H1 (cell line): ENCODE results near the gene ASPHD2. TPM values are rescaled to one million over a fixed set of nuclear protein-coding genes. Genes with fewer than 3 reads are reported as not detected.

Source experiments
- CTCF ChIA-PET: fragments of 300-600 bp; sonication (Branson Sonifier 250); formaldehyde crosslinking; loops from one replicate; lab custom pipeline; 2021; ENCODE audit not compliant: partially characterized antibody; lab: Charles Lee
- POLR2A ChIA-PET: fragments of 300-600 bp; sonication (Branson Sonifier 250); formaldehyde crosslinking; loops from one replicate; lab custom pipeline; 2021; ENCODE audit warnings: inconsistent platforms; ENCODE audit not compliant: partially characterized antibody; lab: Charles Lee
- DNase-seq, 2 experiments: peaks; one replicate each; pipeline versions ENCODE4 v3.0.0 to v3.0.0-alpha.2; 2010 to 2022; ENCODE audit warnings: low spot score in 2 of 2, low read depth in 1 of 2, mixed read lengths in 1 of 2
- FAIRE-seq: peaks from 2 replicates; lab custom pipeline; 2011; peaks lifted over from hg19 to GRCh38; lab: Jason Lieb, UNC
- H2AFZ ChIP-seq: 2 replicates; pipeline ENCODE4 v1.8.1; 2012; ENCODE audit warnings: low read length, inconsistent platforms
- H2AK5ac ChIP-seq: 2 replicates; pipeline ENCODE4 v1.6.1; 2013; ENCODE audit warnings: low read depth, low read length
- H2BK120ac ChIP-seq: replicated peaks from 2 replicates; pipeline ENCODE3; 2013; ENCODE audit warnings: low read depth, low read length, inconsistent platforms
- H2BK12ac ChIP-seq: 2 replicates; pipeline ENCODE4 v1.6.1; 2013; ENCODE audit warnings: low read depth, low read length
- H2BK15ac ChIP-seq: 2 replicates; pipeline ENCODE4 v1.6.1; 2013; ENCODE audit warnings: low read length
- H2BK20ac ChIP-seq: 2 replicates; pipeline ENCODE4 v1.6.1; 2013; ENCODE audit warnings: low read length
- H2BK5ac ChIP-seq: 2 replicates; pipeline ENCODE4 v1.6.1; 2013; ENCODE audit warnings: low read depth, low read length
- H3K14ac ChIP-seq: 2 replicates; pipeline ENCODE4 v1.6.1; 2013; ENCODE audit warnings: inconsistent platforms; ENCODE audit not compliant: insufficient read length
- H3K18ac ChIP-seq: 2 replicates; pipeline ENCODE4 v1.6.1; 2013; ENCODE audit warnings: low read length; ENCODE audit errors: extremely low read depth
- H3K23ac ChIP-seq: 2 replicates; pipeline ENCODE4 v1.6.1; 2013; ENCODE audit warnings: inconsistent platforms; ENCODE audit not compliant: insufficient read length
- H3K23me2 ChIP-seq: 2 replicates; pipeline ENCODE4 v1.6.1; 2013; ENCODE audit warnings: low read depth, low read length
- H3K27ac ChIP-seq: 2 replicates; pipeline ENCODE4 v1.6.1; 2011; ENCODE audit warnings: low read depth, low read length, inconsistent platforms
- H3K27me3 ChIP-seq, 4 experiments: replicated peaks in 1 of 4; 1 replicate in 1 of 4; 2 replicates in 3 of 4; pipeline versions ENCODE4 v1.6.1 to v1.8.1; 2011 to 2013; ENCODE audit warnings: low read length in 3 of 4, mild to moderate bottlenecking in 3 of 4, inconsistent platforms in 2 of 4, mixed read lengths in 2 of 4, moderate library complexity in 1 of 4; ENCODE audit not compliant: control insufficient read depth in 3 of 4, insufficient read depth in 3 of 4; ENCODE audit errors: extremely low read depth in 1 of 4
- H3K36me3 ChIP-seq, 4 experiments: 2 replicates each; pipeline versions ENCODE4 v1.6.1 to v1.8.1; 2011 to 2013; ENCODE audit warnings: mild to moderate bottlenecking in 4 of 4, low read length in 3 of 4, moderate library complexity in 2 of 4, control low read depth in 1 of 4, inconsistent platforms in 1 of 4; ENCODE audit not compliant: insufficient read depth in 4 of 4, control insufficient read depth in 2 of 4
- H3K4ac ChIP-seq: replicated peaks from 2 replicates; pipeline ENCODE3; 2013; ENCODE audit warnings: low read length, low read depth, mixed read lengths, inconsistent platforms; ENCODE audit not compliant: insufficient read length
- H3K4me1 ChIP-seq, 4 experiments: replicated peaks in 1 of 4; 1 replicate in 1 of 4; 2 replicates in 3 of 4; pipeline versions ENCODE4 v1.6.1 to v1.8.1; 2011 to 2013; ENCODE audit warnings: low read length in 3 of 4, inconsistent platforms in 2 of 4, mixed read lengths in 1 of 4; ENCODE audit not compliant: insufficient read depth in 4 of 4, control insufficient read depth in 3 of 4
- H3K4me2 ChIP-seq, 2 experiments: 2 replicates each; pipeline versions ENCODE4 v1.6.1 to v1.8.1; 2011 to 2013; ENCODE audit warnings: low read depth in 2 of 2, low read length in 2 of 2, control low read depth in 1 of 2, inconsistent platforms in 1 of 2, mild to moderate bottlenecking in 1 of 2; ENCODE audit not compliant: insufficient read depth in 1 of 2
- H3K4me3 ChIP-seq, 4 experiments: fragments of 200-600, 300-600 bp in 1 of 4; sonication (generic), shearing (Covaris generic), sonication (Bioruptor Twin) in 1 of 4; 2 replicates each; pipeline versions ENCODE4 v1.5.1 to v1.8.1; 2011 to 2016; ENCODE audit warnings: low read length in 4 of 4, low read depth in 3 of 4, control low read depth in 2 of 4, inconsistent platforms in 2 of 4, mild to moderate bottlenecking in 2 of 4, mixed read lengths in 1 of 4, moderate library complexity in 1 of 4; ENCODE audit not compliant: insufficient read depth in 2 of 4; ENCODE audit errors: extremely low read depth in 1 of 4
- H3K56ac ChIP-seq: replicated peaks from 2 replicates; pipeline ENCODE3; 2013; ENCODE audit warnings: low read depth, mild to moderate bottlenecking, mixed read lengths, low read length, inconsistent platforms; ENCODE audit not compliant: insufficient read length
- H3K79me1 ChIP-seq: 2 replicates; pipeline ENCODE4 v1.6.1; 2013; ENCODE audit warnings: low read depth, low read length, control low read depth
- H3K79me2 ChIP-seq, 2 experiments: 2 replicates each; pipeline versions ENCODE4 v1.6.1 to v1.8.1; 2012 to 2013; ENCODE audit warnings: low read length in 2 of 2, mild to moderate bottlenecking in 2 of 2, inconsistent platforms in 1 of 2; ENCODE audit not compliant: insufficient read depth in 2 of 2, control insufficient read depth in 1 of 2
- H3K9ac ChIP-seq, 4 experiments: replicated peaks in 1 of 4; 1 replicate in 1 of 4; 2 replicates in 3 of 4; pipeline versions ENCODE4 v1.6.1 to v1.8.1; 2011 to 2013; ENCODE audit warnings: low read depth in 3 of 4, low read length in 3 of 4, control low read depth in 2 of 4, mild to moderate bottlenecking in 2 of 4, moderate library complexity in 2 of 4, inconsistent platforms in 1 of 4; ENCODE audit errors: extremely low read depth in 1 of 4
- H3K9me3 ChIP-seq, 2 experiments: 2 replicates each; pipeline versions ENCODE4 v1.6.1 to v1.8.1; 2012 to 2013; ENCODE audit warnings: mild to moderate bottlenecking in 2 of 2, moderate library complexity in 2 of 2, control low read depth in 1 of 2, inconsistent platforms in 1 of 2, low read depth in 1 of 2, low read length in 1 of 2, mixed read lengths in 1 of 2; ENCODE audit not compliant: insufficient read depth in 2 of 2
- H4K20me1 ChIP-seq, 2 experiments: replicated peaks in 1 of 2; 2 replicates each; pipeline versions ENCODE3 to v1.8.1; 2011 to 2013; ENCODE audit warnings: inconsistent platforms in 2 of 2, low read length in 2 of 2, mild to moderate bottlenecking in 1 of 2; ENCODE audit not compliant: insufficient read depth in 2 of 2, control insufficient read depth in 1 of 2
- H4K5ac ChIP-seq: 2 replicates; pipeline ENCODE4 v1.6.1; 2013; ENCODE audit warnings: low read length, low read depth, mixed read lengths, inconsistent platforms; ENCODE audit not compliant: insufficient read length
- H4K8ac ChIP-seq: 2 replicates; pipeline ENCODE4 v1.8.0; 2013; ENCODE audit warnings: mild to moderate bottlenecking, moderate library complexity, low read length, inconsistent platforms; ENCODE audit not compliant: insufficient read depth; ENCODE audit errors: extremely low read depth
- H4K91ac ChIP-seq: replicated peaks from 2 replicates; pipeline ENCODE3; 2013; ENCODE audit warnings: low read length, mixed read lengths, inconsistent platforms; ENCODE audit not compliant: insufficient read length
- CEBPB ChIP-seq: IDR thresholded peaks from 2 replicates; pipeline ENCODE4 v1.6.1; 2012; ENCODE audit warnings: low read depth, low read length
- CHD2 ChIP-seq: IDR thresholded peaks from 2 replicates; pipeline ENCODE4 v1.6.1; 2012; ENCODE audit warnings: low read length, improper control_type of control experiment
- EZH2 ChIP-seq: fragments of 200-600 bp; sonication (generic); IDR thresholded peaks from 2 replicates; pipeline ENCODE4 v1.7.1; 2012; ENCODE audit warnings: low read depth, mild to moderate bottlenecking, moderate library complexity, low read length, inconsistent platforms; ENCODE audit not compliant: severe bottlenecking
- NRF1 ChIP-seq: IDR thresholded peaks from 2 replicates; pipeline ENCODE4 v1.6.1; 2011; ENCODE audit warnings: mild to moderate bottlenecking, low read depth, low read length, improper control_type of control experiment
- PHF8 ChIP-seq: fragments of 200-600 bp; sonication (generic); conservative IDR thresholded peaks from 2 replicates; pipeline ENCODE4 v1.7.1; 2012; ENCODE audit warnings: low read depth, mild to moderate bottlenecking, inconsistent platforms, low read length, moderate library complexity
- SIRT6 ChIP-seq: IDR thresholded peaks from one replicate; pipeline ENCODE4 v1.7.1; 2012; ENCODE audit warnings: low read length, inconsistent platforms
- SP2 ChIP-seq: IDR thresholded peaks from 2 replicates; pipeline ENCODE4 v1.6.1; 2012; ENCODE audit warnings: mild to moderate bottlenecking, low read length, inconsistent platforms
- TCF12 ChIP-seq: IDR thresholded peaks from 2 replicates; pipeline ENCODE4 v1.6.1; 2011; ENCODE audit warnings: low read depth, mild to moderate bottlenecking, low read length
- WGBS, 2 experiments: shearing (Covaris generic) in 1 of 2; methylation state at CpG; one replicate each; pipeline versions ENCODE4 v1.1.6 to v1.1.7; 2013 to 2015; ENCODE audit warnings: low lambda C conversion rate in 2 of 2, mixed read lengths in 2 of 2, inconsistent platforms in 1 of 2, low coverage in 1 of 2, missing lambda C conversion rate in 1 of 2; ENCODE audit not compliant: insufficient replicate concordance in 2 of 2, insufficient coverage in 1 of 2, insufficient read length in 1 of 2; ENCODE audit errors: extremely low coverage in 1 of 2, missing lambda C conversion rate in 1 of 2; 5-methylcytosine and 5-hydroxymethylcytosine counted together
- polyA plus RNA-seq, 7 experiments: library from polyadenylated mRNA; depleted of rRNA in 3 of 7; stranded (reverse) in 5 of 7; unstranded in 2 of 7; fragments of >200 nt in 5 of 7; fragments of 200-250 nt in 2 of 7; gene quantifications; 1 replicate in 5 of 7; 2 replicates in 1 of 7; 4 replicates in 1 of 7; pipeline versions ENCODE4 v1.2.1 to v1.2.3, GENCODE V29; 2011 to 2013; ENCODE audit warnings: missing spikeins in 2 of 7, mixed read lengths in 2 of 7
- total RNA-seq: library from RNA; stranded (reverse); fragmentation: NEBNext Ultra II Directional; extraction: Animal tissue kit (Norgen Biotek cat#: 25700); gene quantifications from 2 replicates; pipeline ENCODE4 v1.2.1, GENCODE V29; 2021
- TF ChIP-seq, protein P1 (sequence below): IDR thresholded peaks from 2 replicates; pipeline ENCODE4 v1.6.1; 2011; ENCODE audit warnings: low read length, improper control_type of control experiment

Gene ASPHD2
- total and polyA plus RNA-seq, 2 of the 8 experiments (the other 6 are each of a cell fraction or from before 2014, with no cell fraction given): 7.2 to 11.0 TPM

- no peak for TF ChIP-seq SIRT6
- no peak for TF ChIP-seq NRF1
- no peak for TF ChIP-seq CEBPB
- TF ChIP-seq, protein P1, sequence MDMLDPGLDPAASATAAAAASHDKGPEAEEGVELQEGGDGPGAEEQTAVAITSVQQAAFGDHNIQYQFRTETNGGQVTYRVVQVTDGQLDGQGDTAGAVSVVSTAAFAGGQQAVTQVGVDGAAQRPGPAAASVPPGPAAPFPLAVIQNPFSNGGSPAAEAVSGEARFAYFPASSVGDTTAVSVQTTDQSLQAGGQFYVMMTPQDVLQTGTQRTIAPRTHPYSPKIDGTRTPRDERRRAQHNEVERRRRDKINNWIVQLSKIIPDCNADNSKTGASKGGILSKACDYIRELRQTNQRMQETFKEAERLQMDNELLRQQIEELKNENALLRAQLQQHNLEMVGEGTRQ: no peak
- no peak for TF ChIP-seq CHD2
- no peak for TF ChIP-seq EZH2
- no peak for TF ChIP-seq SP2
- TF ChIP-seq PHF8: no peak
- TF ChIP-seq TCF12: no peak
- TF ChIP-seq, all 59 proteins: peak for 0
- no peak for FAIRE-seq
- CTCF ChIA-PET: interaction anchor here (0.5 to 2.7 kb wide), 12 partner anchors 9 to 1678 kb away, joined by 3 to 14 read pairs (median 4); no protein-coding TSS in a partner anchor
These were observed 6.5 kb downstream of the ASPHD2 start for GRCh38 chr22:26435327-26436093.

More at GRCh38 chr22:26435327-26436093, 6.5 kb downstream of the ASPHD2 start:
- Histone ChIP-seq H3K18ac (no peak overlapping the region), H2AK5ac (no peak overlapping the region), H3K9ac (no peak overlapping the region), H3K23ac (no peak overlapping the region), H2BK15ac (no peak overlapping the region), H2BK5ac (no peak overlapping the region), H3K27me3 (peaks cover 0 to 2% (median 0%) of the 10 kb centered on the region in 4 experiments; a peak in 2 of 7 replicates), H3K23me2 (0 out of 2 replicates have a peak, but pooled peaks cover 2% of the 10 kb centered on the region), H3K9me3 (no peaks in the 10 kb centered on the region), H3K4me3 (no peak overlapping the region), H3K27ac (no peak overlapping the region), H2BK20ac (no peak overlapping the region), H3K36me3 (peaks cover 0 to 7% (median 4%) of the 10 kb centered on the region in 4 experiments; a peak in 4 of 8 replicates), H2AFZ (no peak overlapping the region), H3K79me2 (no peaks in the 10 kb centered on the region; a peak in 1 of 4 replicates), H3K4me2 (no peak overlapping the region), H3K14ac (no peak overlapping the region), H2BK120ac (no peak overlapping the region), H4K20me1 (peaks cover 0 to 11% of the 10 kb centered on the region in 2 experiments), H2BK12ac (no peak overlapping the region), H4K5ac (no peak overlapping the region), H3K4ac (no peak overlapping the region), H4K91ac (no peak overlapping the region), H4K8ac (no peak overlapping the region), H3K79me1 (peaks cover 11% of the 10 kb centered on the region), H3K56ac (no peak overlapping the region), H3K4me1 (no peaks in the 10 kb centered on the region)
- 88% methylated on average over 11 of the region's 11 CpGs; no CpG with 5 or more reads in 1 of the 2 experiments for WGBS, 2 experiments
- POLR2A ChIA-PET: interaction anchor here (0.6 to 5.1 kb wide), 4 partner anchors 11 to 212 kb away, joined by 3 to 14 read pairs (median 4); partner anchors contain the start of genes HPS4 and SRRD
- DNase-seq: no peak
